GM10847 (cell line): ENCODE measurements around the gene DSC3.

Experiments
- POLR2A ChIP-seq: IDR thresholded peaks from 2 replicates; pipeline ENCODE4 v1.6.1; 2011; ENCODE audit not compliant: insufficient read length; ENCODE audit errors: extremely low read depth

Gene DSC3

DNA sequence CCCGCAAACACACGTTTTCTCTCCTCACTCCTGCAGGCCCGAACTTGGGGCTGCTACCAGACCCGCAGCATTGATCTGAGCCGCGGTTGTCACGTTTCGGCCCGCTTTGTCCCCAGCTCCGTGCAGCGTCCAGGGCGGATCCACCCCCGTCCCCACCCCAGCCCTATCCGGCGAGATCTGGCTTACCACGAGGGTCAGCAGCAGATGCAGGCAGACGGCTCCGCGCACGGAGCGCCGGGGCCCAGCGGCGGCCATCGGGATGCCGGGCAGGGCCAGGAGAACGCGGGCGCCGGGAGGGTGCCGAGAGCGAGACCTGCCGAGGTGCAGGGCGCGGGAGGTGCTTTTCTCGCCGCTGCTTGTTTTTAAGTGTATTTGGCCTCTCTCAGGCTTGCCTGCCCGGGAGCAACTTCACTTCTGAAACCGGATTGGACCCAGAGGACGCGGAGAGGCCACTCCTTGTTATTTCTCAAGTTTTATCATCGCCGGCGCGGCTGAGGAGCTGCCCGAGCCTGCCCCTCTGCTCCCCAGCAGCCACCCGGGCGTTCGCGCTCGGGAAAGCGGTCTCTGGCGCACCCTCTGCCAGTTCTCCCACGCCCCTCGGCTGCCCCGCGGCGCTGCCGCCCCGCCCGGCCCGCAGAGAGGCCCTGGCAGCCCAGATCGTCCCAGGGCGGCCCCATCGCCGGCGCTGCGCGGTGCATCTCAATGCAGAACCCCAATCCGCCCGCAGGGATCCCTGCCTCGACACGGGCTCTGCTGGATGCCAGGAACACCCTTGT lies at the start of gene DSC3:
DSC3 (minus strand) TSS at position 337 of the 776 bp plus-strand sequence; CDS start at position 255, 82 bp downstream.
- no peak for TF ChIP-seq POLR2A

DNA sequence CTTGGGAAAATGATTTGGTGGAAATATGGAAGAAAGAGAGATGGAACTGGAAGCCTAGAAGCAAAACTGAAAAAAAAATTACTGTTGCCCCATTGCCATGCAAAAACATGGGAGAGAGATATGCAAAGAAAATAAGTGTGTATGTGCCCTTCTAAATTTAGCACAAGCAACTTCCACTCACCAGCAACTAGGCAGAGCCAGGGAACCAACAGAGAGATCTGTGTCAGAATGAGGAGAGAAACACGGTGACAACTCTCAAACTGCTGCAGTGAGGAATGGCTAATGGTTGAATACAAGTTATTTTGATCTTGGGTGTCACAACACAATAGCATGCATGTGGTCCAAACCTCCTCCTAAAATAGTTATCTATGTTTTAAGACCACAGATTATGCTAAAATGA lies 48.8 kb upstream of the DSC3 start:
- TF ChIP-seq POLR2A, result no peak

DNA sequence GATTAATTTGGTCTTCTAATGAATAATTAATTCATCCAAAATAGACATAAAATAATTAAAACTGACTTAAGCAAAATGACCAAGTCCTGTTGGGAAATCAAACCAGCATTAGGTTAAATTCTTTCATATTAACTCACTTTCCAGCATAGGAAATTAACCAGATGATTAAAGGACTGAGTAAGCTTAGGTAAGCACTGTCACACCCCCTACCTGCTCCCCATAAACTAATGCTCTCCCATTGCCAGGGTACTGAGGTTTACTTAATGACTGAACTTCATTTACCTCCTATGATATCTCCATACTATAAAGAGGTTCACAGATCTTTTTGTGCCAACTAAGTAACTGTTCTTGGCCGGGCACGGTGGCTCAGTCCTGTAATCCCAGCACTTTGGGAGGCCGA lies 46.0 kb upstream of the DSC3 start:
- TF ChIP-seq POLR2A, result no peak

DNA sequence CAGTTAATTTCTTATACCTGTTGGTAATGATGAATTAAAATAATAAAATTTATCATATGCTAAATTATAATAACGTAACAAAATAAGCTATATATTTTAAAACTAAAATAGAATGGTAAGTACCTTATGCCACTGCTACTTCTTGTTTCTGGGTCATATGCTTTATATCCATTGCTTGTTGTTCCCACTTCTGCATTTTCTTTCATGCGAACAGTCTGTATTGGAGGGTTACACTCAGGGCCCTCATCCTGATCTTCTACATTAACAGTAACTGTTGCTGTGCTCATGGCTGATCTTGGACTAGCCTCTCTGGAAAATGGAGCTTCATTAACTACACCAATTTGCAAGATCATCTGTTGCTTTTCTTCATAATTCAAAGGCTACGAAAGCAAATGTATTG lies 37.4 kb upstream of the DSC3 start:
- TF ChIP-seq POLR2A, result no peak

DNA sequence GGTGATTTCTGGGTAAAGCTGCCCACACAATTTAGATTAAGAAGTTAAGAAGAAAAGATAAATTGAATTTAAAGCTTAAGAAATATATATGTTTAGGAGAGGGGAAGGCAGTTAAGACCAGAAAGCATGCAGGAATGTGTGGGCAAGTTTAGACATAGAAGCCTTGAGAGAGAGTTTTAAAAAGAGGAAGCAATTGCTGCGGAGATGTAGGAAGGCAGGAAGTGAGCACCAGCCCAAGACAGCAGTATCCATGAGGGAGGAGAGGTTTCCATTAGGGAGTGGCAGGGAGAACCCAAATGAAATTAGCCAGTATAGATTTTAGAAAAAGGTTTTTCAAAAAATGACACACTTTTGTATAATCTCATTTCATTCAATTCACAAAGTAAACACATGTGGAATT lies 35.3 kb upstream of the DSC3 start:
- no peak for TF ChIP-seq POLR2A

DNA sequence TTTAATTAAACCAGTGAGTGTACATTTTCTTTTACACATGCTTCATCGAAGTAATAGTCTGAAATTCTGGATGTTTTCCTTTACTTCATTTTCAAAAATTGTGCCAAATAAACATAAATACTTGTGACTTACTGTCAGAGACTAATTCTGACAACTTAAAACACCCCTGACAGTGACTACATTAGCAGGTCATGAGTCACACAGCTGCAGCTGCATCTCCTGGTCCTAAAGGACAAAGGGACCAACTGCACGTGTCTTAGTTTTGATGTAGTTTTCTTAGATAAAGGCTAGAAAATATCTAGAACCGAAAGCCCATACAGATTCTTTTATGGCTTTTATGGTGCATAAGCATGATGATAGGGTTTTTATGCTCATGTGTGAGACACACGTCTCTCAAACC lies 29.6 kb upstream of the DSC3 start:
- TF ChIP-seq POLR2A, result no peak

DNA sequence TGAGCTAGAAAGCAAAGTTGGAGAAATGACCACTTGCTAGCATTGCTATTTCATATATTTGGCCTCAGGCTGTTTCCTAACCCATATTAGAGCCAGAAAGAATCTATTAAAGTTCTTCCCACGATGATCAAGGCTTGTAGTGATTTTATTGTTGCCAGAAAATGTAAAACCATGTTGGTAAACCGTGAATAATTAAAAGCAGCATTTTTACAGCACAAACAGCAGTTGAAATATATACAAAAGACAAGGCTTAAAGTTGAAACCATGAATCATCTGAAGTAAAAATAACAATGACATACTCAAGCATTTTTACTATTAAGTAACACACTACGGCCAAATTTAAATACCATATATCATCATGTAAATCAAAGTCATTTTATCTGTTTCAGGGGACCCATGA lies 27.7 kb upstream of the DSC3 start:
- no peak for TF ChIP-seq POLR2A

DNA sequence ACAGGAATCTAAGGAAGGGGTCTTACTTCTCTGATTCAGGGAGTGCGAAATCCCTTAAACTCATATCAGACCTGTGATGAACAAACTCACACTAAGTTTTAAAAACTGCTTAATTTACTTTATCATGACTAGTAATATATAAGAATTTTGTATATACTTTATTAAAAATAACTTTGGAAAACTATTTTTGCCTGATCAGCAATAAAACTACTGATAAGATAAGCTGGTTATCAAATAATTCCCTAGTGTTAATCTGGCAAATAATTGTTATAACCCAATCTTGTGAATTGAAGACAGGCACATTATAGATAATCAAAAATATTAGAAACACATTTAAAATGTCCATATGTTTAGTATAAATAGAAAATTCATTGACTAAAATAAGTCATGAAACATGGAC lies 23.7 kb upstream of the DSC3 start:
- TF ChIP-seq POLR2A, result no peak

DNA sequence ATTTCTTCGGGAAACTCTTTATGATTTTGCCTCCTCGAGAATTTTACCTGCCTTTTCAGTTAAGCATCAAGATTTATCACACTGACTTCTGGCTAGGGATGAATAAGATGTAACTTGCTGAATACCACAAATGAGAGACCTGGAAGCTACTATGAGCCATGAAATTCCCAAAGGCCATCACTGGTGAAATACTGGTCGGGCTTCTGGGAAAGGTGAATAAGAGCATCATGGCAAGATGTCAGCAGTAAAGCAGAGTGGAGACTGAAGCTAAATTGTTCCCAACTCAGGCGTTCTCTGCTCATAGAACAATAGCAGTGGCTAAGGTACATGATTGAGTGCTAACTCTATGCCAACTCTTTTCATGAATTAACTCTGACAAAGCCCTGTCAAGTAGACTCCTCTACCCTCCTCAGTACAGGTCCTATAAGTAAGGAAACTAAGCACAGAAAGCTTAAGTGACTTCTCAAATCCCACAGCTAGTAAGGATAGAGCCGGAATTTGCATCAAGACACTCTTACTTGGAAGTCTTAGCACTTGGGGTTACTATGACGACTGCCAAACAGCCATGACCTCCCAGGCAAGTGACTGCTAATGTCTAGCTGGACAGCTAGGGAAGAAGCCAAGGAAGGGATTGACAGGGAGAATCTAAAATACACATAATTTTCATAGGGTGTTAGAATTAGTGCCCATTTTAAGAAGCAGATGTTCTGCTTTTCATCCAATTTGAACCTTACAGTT lies 22.7 kb upstream of the DSC3 start:
- no peak for TF ChIP-seq POLR2A

DNA sequence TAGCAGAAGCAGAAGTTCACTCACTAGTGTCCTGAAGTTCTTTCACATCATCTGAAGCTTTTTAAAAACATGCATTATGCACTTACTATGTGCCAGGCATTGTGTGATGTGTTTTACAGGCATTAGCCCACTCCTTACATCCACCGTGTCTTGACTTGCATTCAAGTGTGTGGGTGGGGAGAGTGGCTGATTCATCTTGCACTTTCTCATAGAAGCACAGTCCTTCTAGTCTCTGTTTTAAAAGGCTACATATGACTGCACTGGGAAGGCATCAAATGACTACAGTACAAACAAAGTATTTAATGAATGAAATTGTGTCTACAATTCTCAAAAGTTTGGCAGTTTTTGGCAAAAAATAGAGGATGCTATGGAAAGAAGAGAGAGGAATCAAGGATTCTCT lies 21.6 kb upstream of the DSC3 start:
- TF ChIP-seq POLR2A, result no peak

DNA sequence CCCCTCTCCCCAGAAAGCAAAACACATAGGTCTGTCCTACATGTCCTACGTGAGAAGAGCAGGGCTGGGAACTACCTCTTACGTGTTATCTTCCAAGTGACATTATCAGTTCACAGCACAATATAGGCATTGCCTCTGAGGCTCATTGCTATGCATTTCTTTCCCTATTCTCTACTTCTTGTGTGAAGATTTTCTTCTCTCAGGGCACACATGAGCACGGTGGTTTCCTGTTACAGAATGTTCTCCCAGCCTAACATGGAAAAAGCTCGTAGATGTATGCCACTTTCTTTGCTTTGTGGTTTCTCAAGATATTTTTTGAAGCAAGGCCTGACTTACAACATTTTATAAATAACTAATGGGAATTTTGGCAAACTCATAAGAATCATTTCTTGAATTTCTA lies 19.4 kb upstream of the DSC3 start:
- no peak for TF ChIP-seq POLR2A

DNA sequence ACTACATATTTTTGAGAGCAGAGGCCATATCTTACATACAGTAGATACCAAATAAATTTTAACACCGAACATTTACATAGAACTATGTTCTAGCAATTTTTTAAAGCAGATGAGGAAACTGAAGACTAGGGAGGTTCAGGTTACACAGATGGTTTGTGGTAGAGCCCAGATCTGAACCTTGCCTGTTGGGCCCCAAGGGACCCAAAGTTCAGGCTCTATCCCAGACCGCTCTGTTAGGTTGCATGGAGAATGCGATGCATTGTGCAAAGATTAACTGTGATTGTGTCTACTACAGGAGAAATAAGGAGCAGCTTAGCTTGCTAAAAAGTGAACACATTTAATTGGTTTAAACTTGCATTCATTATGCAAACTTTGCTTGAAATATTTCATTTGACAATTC lies 16.4 kb upstream of the DSC3 start:
- no peak for TF ChIP-seq POLR2A

DNA sequence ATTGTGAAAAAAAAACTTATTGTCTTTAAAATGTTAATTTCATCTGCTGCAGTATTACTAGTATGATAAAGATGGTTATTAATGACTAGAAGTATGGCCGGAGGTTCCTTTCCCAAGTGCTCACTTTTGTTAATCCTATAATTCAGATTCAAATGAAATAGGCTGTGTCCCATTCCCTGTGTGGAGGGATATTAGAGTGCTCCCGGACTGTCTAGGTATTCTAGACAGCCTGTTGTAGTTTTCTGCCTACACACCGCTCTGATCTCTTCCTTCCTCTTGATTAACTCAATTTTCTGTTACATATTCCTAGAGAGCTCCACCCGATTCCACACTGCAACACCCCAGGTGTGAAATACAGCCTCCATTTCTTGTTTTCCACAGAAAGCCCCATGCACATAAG lies 15.4 kb upstream of the DSC3 start:
- TF ChIP-seq POLR2A, result no peak

DNA sequence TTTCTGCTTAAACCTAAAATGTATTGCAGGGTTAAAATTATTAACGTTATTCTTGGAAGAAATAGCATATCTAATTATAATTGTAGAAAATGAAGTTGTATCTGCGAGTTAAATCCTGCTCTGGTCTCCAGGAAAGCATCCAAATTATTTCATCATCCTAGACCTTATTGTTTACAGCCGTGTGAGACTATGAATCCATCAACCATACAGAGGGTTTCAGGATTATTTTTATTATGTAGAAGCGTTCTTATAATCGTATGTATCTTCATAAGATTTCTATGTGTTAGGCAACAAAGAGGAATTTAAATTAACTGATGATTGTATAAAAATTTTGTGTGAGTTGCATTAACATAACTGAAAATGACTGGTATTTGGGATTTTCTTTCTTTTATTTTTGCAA lies 14.5 kb upstream of the DSC3 start:
- no peak for TF ChIP-seq POLR2A

DNA sequence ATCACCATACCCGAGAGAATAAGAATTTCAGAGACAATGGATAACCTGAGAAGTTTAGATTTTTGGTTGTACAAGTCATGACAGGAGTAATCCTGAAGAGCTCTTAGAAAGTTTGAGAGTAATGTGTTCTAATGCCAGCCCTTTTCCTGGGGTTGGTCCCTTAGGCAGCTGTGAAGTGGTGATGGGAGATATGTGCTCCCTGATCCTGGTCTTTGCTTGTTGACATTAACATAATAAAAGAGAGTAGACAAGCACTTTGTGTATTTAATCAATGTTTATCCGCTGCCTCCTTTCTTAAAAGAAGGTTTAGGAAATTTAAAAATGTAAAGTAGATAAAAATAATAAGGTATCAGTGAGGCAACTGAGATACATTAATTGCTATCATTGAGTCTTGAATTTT lies 13.8 kb upstream of the DSC3 start:
- TF ChIP-seq POLR2A, result no peak

DNA sequence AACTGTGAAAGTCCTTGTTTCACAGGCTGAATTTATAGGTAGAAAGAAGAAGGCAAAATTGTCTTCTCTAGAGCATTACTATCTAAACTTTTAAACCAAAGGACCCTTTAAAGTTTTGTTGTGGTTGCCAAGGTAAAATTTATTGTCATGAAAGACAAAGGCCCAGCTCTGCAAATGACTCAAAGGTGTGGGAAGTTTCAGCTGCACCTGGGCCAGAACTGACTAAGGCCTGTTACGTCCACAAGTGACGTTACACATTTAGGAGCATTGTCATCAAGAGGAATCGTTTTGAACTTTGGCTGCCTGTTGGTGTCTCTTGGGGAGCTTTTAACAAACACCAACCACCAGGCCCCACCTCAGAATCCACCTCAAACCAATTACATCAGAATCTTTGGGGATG lies 8.1 kb upstream of the DSC3 start:
- TF ChIP-seq POLR2A, result no peak

DNA sequence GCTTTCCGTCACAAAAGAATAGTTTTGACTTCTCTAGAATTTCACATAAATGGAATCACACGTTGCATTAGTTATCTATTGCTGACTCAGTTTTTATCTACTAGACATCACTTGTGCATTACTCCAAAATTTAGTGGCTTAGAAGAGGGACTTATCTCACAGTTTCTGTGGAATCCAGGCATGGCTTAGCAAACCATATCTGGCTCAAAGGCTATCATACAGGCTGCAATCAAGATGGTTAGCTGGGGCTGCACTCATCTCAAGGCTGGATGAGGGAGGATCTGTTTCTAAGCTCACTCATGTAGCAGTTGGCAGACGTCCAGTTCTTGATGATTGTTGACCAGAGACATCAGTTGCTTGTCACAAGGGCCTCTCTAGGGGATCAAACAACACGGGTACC lies 6.6 kb upstream of the DSC3 start:
- TF ChIP-seq POLR2A, result no peak
